Activated CD4-positive, alpha-beta T cell treated with anti-CD3 and anti-CD28 coated beads for 48 hours (primary cell): ENCODE data around the gene PPP1R1A.
A peak's percentile ranks its signal among the peaks of the same experiment; 100 is the strongest.

Source experiments
- DNase-seq: peaks from one replicate; pipeline ENCODE4 v3.0.0-alpha.2; 2020

PPP1R1A gene

DNA sequence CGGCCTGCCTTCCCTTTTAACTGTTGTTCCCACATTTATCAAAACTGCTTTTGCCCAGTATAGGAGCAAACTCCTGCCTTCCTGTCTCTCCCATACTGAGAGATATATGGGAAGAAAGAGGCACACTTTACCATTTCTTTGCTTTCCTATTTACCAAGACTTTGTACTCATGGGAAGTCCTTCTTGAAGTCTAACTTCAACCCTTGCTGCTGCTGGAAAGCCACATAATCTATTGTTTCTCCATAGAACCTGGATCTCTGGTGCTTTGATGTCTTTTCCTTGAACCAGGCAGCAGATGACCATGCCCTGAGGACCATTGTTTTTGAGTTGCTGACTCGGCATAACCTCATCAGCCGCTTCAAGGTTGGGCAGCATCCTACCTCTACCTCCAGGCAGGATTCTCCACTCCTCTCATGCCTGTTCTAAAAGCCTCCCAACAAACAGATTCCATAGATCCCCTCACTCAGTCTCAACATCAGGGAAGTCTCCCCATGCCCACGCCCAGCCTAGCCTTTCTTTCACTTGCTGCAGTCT, 18.4 kb downstream of the PPP1R1A start:
- DNase-seq, result no peak

DNA sequence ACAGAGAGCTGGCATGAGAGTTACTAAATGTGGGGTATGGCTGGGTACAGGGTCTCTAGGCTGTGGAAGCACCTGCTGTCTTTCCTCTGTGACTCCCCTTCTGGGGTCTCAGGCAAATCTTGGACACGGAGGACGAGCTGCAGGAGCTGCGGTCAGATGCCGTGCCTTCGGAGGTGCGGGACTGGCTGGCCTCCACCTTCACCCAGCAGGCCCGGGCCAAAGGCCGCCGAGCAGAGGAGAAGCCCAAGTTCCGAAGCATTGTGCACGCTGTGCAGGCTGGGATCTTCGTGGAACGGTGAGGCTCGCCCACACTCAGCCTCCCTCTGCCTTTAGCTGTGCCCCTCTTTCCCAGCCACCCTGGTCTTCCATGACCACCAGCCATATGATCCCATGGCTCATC, 19.4 kb downstream of the PPP1R1A start:
- no peak for DNase-seq

DNA sequence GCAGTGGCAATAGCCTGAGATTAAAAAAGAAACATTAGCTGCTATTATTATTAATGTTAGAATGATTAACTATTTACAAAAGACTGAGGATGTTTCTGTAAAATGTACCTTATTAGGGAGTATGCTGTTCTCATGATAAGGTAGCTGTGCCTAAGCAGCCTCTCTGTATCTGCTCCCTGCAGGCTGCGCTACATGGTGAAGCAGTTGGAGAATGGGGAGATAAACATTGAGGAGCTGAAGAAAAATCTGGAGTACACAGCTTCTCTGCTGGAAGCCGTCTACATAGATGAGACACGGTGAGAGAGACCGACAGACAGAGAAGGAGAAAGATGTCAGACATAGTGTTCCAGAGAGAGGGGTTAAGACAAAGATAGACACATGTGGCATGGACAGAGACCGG, 21.7 kb downstream of the PPP1R1A start:
- no peak for DNase-seq

- no peak for DNase-seq
These were observed 22.4 kb downstream of the PPP1R1A start for GRCh38 chr12:54565986-54566544.

- no peak for DNase-seq
These were observed 23.0 kb downstream of the PPP1R1A start for GRCh38 chr12:54565310-54565985.

DNA sequence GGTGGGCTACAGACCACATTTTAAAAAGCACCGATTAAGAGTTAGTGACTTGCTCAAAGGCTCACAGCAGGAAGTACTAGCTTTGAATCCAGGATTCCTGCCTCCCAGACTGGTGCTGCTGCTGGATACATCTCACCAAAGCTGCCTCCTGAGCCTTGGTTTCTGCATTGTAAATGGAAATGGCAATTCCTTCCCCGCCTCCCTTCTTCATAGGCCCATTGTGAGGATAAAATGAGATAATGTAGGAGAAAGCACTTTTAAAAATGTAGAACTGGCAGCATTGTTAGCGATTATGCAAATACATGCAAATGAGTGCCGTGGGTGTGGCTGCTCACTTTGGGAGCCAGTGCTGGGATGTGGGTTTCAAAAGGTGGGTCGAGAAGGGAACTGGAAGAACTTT, 23.7 kb downstream of the PPP1R1A start:
- DNase-seq, result no peak

DNA sequence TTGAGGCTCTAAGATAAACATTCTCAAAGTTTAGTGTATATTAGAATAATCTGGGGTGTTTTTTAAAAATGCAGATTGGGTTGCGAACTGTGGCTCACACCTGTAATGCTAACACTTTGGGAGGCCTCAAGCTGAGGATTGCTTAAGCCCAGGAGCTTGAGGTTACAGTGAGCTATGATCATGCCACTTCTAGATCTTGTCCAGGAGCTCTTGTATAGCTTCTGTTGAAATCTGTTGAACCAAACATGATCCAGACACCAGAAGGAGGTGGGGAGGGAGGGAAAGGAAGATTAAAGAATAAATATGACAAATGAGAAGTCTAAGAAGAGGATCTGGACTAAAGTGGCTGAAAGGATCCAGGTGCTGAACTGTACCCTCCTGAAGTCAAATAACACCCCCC, 24.7 kb downstream of the PPP1R1A start:
- no peak for DNase-seq

DNA sequence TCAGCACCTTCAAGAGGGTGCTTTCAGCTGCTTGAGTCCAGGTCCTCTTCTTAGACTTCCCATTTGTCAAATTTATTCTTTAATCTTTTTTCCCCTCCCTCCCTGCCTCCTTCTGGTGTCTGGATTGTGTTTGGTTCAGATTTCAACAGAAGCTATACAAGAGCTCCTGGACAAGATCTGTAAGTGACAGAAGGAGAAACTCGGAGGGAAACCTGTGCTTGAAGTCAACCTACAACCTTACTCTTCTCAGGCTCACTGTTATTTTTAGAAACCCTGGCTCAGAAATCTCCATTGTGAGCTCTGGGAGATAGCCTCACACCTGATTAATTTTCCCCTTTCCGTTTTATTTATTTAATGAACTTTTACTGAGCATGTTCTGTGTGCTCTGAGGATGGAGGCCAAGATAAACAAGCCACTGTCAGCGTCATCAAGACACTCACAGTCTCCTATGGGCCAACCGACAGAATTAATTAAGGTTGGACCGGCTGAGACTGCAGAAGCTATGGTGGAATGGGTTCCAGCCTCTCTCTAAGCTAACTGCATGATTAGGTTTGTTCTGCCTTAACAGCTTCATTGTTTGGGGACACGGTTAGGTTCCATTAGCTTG, 25.6 kb downstream of the PPP1R1A start:
- DNase-seq, result no peak

DNA sequence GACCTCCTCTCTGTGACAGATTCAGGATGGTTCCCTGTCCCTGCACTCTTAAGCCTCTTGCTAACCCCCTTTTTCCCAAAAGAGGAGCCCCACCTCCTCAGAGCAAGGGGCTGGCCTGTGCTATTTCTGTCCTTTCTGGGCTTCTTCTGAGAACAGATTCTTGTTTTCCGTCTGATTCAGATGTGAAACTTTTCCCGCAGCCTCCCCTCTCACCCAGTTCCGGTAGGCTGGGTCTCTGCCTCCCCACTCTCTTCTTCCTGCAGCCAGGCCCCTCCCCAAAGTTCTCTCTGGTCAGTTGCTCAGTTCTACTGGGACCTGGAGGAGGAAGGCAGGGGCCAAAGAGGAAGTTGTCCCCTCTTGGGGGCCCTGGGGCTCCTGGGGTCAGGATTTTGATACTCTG, 27.3 kb downstream of the PPP1R1A start:
- DNase-seq, result peak; percentile 27

- peak; percentile 91 for DNase-seq
These were observed 28.0 kb downstream of the PPP1R1A start for GRCh38 chr12:54560374-54560858.

DNA sequence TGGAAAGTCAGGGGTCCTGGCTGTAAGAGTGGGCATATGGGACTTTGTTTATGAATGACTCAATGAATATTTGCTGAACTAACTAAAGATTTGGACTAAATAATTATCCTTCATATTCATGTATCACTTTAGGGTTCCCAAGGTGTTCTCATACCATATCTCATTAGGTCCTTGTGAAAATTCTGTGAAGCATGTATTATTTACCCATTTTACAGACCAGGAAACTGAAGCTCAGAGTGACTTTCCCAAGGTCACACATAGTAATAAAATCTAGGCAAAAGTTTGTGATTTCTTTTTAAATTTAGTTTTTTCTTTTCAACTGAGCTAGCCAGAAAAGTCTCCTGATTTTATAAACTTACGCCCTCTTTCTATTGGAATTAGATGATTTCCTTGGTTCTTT, 29.7 kb downstream of the PPP1R1A start:
- no peak for DNase-seq

GRCh38 chr12:54558311-54558710, 30.1 kb downstream of the PPP1R1A start:
- no peak for DNase-seq

DNA sequence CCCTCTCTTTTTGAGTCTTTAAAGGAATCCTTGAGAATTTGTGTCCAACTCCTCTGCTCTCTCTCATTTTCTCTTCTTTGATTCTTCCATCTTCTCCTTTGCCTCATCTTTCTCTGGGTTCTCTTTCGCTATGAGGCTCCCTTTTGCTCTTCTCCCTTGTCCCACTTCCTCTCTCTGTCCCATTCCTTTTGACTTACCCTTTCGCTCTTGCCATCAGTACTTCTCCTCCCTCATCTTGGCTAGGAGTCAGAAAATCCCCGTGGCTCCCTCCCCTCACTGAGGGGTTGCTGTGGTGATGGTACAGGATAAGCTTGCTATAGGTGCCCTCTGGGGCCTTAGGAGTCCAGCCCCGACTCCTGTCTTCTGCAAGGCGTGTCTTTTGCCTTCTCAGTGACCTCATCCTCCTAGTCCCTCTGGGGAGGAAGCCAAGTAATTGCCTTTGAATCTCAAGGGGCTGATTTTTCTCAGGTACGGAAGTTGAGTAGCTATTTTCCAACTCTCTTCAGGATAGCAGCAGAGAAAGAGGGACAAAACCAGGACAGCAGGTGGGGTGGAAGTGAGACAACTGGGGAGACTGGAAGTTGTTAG, 32.7 kb downstream of the PPP1R1A start:
- no peak for DNase-seq

- peak; percentile 65 for DNase-seq
These were observed 38.5 kb downstream of the PPP1R1A start for GRCh38 chr12:54549774-54550451.

- DNase-seq, result no peak
These were observed 41.9 kb downstream of the PPP1R1A start for GRCh38 chr12:54546511-54546910.

GRCh38 chr12:54544743-54545142, 43.7 kb downstream of the PPP1R1A start:
- no peak for DNase-seq

DNA sequence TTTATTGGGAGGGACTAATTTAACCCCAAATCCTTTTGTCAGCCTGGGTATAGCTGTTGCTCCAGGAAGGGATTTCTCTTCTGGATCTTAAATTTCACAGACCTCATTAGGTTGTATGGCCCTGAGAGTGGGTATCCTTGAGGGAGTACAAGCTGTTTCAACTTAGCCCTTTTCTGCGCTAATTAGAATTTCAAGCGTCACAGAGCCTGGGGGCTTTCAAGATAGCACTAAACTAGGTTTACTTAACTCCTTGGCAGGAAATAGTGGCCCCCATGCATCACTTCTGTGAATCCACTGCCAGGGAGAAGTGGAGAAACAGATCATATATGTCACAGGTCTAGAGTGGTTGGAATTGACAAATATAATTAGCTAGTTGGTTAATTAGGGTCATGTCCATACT, 44.9 kb downstream of the PPP1R1A start:
- DNase-seq, result no peak

DNA sequence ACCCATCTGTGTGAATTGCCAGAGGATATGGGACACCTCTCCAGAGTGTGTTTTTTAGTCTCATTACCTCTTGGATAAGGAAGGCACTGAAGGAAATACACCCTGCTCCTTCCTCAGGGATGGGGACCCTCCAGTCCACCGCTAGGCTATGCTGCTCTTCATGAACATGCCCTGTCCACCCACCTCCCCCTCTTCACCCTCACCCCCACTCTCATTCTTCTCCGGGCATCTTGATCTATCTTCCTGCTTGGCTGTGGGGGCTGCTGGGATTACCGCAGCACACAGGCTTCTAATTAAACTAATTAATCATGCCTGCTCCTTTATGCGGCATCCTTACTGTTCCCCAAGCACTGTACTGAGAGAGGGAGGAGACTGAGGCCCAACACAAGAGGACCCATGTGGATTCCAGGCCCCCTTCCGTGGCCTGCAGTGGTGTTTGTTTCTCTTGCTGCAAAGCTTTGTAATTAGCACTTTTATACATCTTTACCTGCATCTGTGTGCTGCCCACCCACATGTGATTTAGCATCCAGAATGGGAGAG, 46.6 kb downstream of the PPP1R1A start:
- DNase-seq, result no peak

DNA sequence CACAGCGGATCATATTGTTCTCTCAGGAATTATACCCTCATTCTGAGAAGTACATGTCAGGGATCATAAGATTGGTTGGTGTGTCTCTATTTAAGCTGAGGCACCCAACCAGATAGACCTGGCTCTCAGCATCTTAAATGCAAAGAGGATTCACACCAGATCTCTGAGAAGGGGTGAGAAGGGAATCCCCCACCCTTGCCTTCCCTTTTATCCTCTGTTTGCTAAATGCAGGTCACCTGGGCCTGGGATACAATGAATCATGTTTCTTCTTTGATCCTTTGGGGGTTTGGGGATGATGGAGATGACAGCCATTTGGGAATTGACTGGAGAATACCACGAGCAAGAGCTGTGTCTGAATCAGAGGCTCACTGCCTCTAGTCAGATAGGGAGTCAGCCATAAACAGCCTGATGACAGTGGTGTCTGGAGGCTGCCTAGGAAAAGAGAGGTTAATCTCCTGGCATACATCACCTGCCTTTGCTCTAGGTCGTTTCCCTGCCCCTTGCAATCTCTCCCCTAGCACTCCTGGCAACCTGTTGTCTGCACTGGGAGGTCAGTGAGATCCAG, 50.2 kb downstream of the PPP1R1A start:
- no peak for DNase-seq

GRCh38 chr12:54535474-54535873, 53.0 kb downstream of the PPP1R1A start:
- DNase-seq, result no peak

DNA sequence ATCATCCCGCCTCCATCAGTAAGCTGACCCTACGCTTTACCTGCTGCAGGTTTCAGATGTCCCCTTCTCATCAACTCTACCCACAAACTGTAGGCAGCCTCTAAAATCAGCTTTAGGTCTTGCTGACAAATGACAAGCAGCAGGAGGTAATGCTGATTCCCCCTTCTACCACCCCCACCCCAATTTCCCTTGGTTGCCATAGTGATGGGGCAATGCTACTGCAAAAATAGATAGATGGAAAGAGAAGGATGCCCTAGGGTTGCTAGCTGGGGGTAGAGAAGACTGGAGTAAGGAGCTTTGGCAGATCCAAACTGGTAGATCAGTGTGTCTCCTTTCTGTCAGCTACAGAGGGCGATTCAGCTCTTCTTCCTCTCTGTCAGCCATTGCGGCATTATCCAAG, 58.9 kb downstream of the PPP1R1A start:
- DNase-seq, result no peak
